HG03439 (cell line): ENCODE measurements around the gene GANAB.

Experiments
- ATAC-seq: cut with Tn5 transposase; IDR thresholded peaks from one replicate; pipeline ENCODE4 v1.9.1; 2021; ENCODE audit warnings: mild to moderate bottlenecking, moderate library complexity; ENCODE audit not compliant: unreplicated experiment

Gene GANAB

DNA sequence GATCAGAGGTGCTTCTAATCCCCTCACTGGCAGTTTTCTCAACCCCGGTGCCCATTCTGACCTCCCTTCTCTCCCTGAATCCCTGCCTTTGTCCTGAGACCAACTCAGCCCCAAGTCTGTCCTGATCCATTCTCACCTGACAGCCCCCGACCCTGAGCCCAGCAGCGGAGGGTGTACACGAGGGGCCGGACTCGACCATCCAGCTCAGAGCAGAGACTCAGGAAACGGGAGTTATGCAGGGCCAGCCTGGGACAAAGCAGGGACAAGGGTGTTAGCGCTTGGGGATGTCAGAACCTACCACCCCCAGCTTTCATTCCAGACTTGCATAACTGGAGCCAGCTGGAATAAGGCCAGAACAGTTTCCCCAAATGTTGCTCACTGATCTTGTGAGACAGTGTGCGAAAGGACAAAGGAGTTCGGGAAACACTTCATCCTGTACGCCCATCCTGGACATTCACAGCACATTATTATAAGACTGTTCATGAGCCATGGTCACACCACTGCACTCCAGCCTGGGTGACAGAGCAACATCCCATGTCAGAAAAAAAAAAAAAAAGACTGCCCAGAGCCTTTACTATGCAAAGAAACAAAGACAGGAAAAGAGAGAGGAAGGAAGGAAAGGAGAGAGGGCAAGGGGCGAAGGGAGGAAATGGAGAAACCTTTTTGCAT is 69.2 kb downstream of the GANAB start:
- no peak for ATAC-seq

DNA sequence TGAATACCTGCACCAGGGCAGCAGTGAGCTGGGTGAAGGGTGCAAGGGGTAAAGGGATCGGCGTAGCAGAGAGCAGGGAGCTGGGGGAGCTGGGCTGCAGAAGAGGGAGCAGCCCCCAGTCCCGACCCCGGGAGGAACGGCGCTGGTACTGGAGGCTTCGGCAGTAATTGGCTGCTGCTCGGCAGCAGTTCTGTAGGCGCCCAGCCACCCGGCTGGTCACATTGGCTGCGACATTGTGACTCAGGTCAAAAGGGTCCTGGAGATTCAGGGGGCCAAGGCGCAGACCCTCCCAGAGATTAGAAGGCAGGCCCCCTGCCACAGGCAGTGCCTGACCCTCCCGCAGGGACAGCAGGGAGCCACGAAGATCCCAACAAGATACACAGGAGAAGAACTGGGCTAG is 70.6 kb downstream of the GANAB start:
- ATAC-seq, result no peak

GRCh38 chr11:62575156-62575555 is 71.3 kb downstream of the GANAB start:
- ATAC-seq, result no peak
